Karpas-422 (cell line): ENCODE results near the gene ZBTB17. TPM values are rescaled to one million over a fixed set of nuclear protein-coding genes. Genes with fewer than 3 reads are reported as not detected.

Source experiments
- DNase-seq: peaks from one replicate; pipeline ENCODE4 v3.0.0-alpha.2; 2015
- H2AFZ ChIP-seq: fragments of 200-600 bp; sonication (generic); 2 replicates; pipeline ENCODE4 v1.6.1; 2014; ENCODE audit warnings: antibody characterized with exemption, low read length, mixed read lengths
- H3K27ac ChIP-seq: fragments of 200-600 bp; sonication (generic); 2 replicates; pipeline ENCODE4 v1.5.1; 2014; ENCODE audit warnings: mild to moderate bottlenecking, low read length, moderate library complexity
- H3K27me3 ChIP-seq: fragments of 200-600 bp; sonication (generic); 2 replicates; pipeline ENCODE4 v1.6.1; 2014; ENCODE audit warnings: low read length, mixed read lengths
- H3K36me3 ChIP-seq: fragments of 200-600 bp; sonication (generic); 2 replicates; pipeline ENCODE4 v1.6.1; 2014; ENCODE audit warnings: low read length, mixed read lengths; ENCODE audit not compliant: insufficient read depth
- H3K4me1 ChIP-seq: fragments of 200-600 bp; sonication (generic); 2 replicates; pipeline ENCODE4 v1.6.1; 2014; ENCODE audit warnings: mild to moderate bottlenecking, low read length, mixed read lengths
- H3K4me2 ChIP-seq: fragments of 200-600 bp; sonication (generic); 2 replicates; pipeline ENCODE4 v1.6.1; 2014; ENCODE audit warnings: low read length, low read depth, mild to moderate bottlenecking; ENCODE audit not compliant: poor library complexity, severe bottlenecking
- H3K4me3 ChIP-seq: fragments of 200-600 bp; sonication (generic); 2 replicates; pipeline ENCODE4 v1.5.1; 2014; ENCODE audit warnings: mild to moderate bottlenecking, antibody characterized with exemption, low read length, mixed read lengths
- H3K79me2 ChIP-seq: fragments of 200-600 bp; sonication (generic); 2 replicates; pipeline ENCODE4 v1.6.1; 2014; ENCODE audit warnings: mild to moderate bottlenecking, low read length, mixed read lengths
- H3K9ac ChIP-seq: fragments of 200-600 bp; sonication (generic); 2 replicates; pipeline ENCODE4 v1.6.0; 2014; ENCODE audit warnings: low read length
- H3K9me2 ChIP-seq: fragments of 200-600 bp; sonication (generic), shearing (Covaris generic); replicated peaks from 2 replicates; pipeline ENCODE4 v1.6.0; 2014; ENCODE audit warnings: mild to moderate bottlenecking, low read length, moderate library complexity; ENCODE audit not compliant: insufficient read depth
- H3K9me3 ChIP-seq: fragments of 300-700, 200-600 bp; sonication (generic); 2 replicates; pipeline ENCODE4 v1.6.1; 2014; ENCODE audit warnings: low read length, mixed read lengths
- H4K20me1 ChIP-seq: fragments of 200-600 bp; sonication (generic); 2 replicates; pipeline ENCODE4 v1.6.1; 2014; ENCODE audit warnings: mild to moderate bottlenecking, antibody characterized with exemption, low read length, low read depth; ENCODE audit not compliant: insufficient read depth
- total RNA-seq: library from RNA; depleted of rRNA; stranded (reverse); fragments of >200 nt; shearing (Covaris generic); gene quantifications from 2 replicates; pipeline ENCODE4 v1.2.3, GENCODE V29; 2014; ENCODE audit warnings: low replicate concordance

The ZBTB17 gene
- total RNA-seq, 1 experiment from 2014 or later, result 25.9 TPM

GRCh38 chr1:15943328-15943991 is 32.4 kb downstream of the ZBTB17 start:
- no peaks in the 10 kb centered on the region for H3K79me2 ChIP-seq
- H3K36me3 ChIP-seq, result peaks cover 9% of the 10 kb centered on the region; the same call in 1 of the 2 replicates
- H3K9me3 ChIP-seq, result no peaks in the 10 kb centered on the region
- H3K9ac ChIP-seq, result no peak overlapping the region
- no peak overlapping the region for H3K4me2 ChIP-seq
- no peaks in the 10 kb centered on the region for H3K9me2 ChIP-seq
- DNase-seq, result no peak
- H3K27ac ChIP-seq, result no peak overlapping the region
- 0 out of 2 replicates have a peak, but pooled peaks cover 11% of the 10 kb centered on the region for H4K20me1 ChIP-seq
- no peak overlapping the region for H2AFZ ChIP-seq
- no peak overlapping the region for H3K4me3 ChIP-seq
- peaks cover 11% of the 10 kb centered on the region for H3K4me1 ChIP-seq
- H3K27me3 ChIP-seq, result no peaks in the 10 kb centered on the region

- no peak overlapping the region for H3K9ac ChIP-seq
- H4K20me1 ChIP-seq, result 0 out of 2 replicates have a peak, but pooled peaks cover 8% of the 10 kb centered on the region
- H3K9me2 ChIP-seq, result no peaks in the 10 kb centered on the region
- H3K79me2 ChIP-seq, result no peaks in the 10 kb centered on the region
- peaks cover 4% of the 10 kb centered on the region for H3K4me1 ChIP-seq
- no peak overlapping the region for H2AFZ ChIP-seq
- H3K9me3 ChIP-seq, result no peaks in the 10 kb centered on the region
- no peak overlapping the region for H3K4me3 ChIP-seq
- no peak overlapping the region for H3K27ac ChIP-seq
- DNase-seq, result no peak
- peaks cover 10% of the 10 kb centered on the region; the same call in 1 of the 2 replicates for H3K36me3 ChIP-seq
- H3K4me2 ChIP-seq, result no peak overlapping the region
- H3K27me3 ChIP-seq, result no peaks in the 10 kb centered on the region
Measured at GRCh38 chr1:15942661-15943327, 33.1 kb downstream of the ZBTB17 start.

- Histone ChIP-seq H3K9me3 (no peaks in the 10 kb centered on the region), H3K79me2 (no peaks in the 10 kb centered on the region), H3K4me2 (no peak overlapping the region), H3K4me3 (no peak overlapping the region), H2AFZ (no peak overlapping the region), H3K27me3 (no peaks in the 10 kb centered on the region), H3K27ac (no peak overlapping the region), H3K9ac (no peak overlapping the region), H3K9me2 (no peaks in the 10 kb centered on the region), H3K4me1 (no peaks in the 10 kb centered on the region), H4K20me1 (0 out of 2 replicates have a peak, but pooled peaks cover under 1% of the 10 kb centered on the region), H3K36me3 (peaks cover 10% of the 10 kb centered on the region; the same call in 1 of the 2 replicates)
- no peak for DNase-seq
Measured at GRCh38 chr1:15941899-15942660, 33.8 kb downstream of the ZBTB17 start.

- no peak overlapping the region for H2AFZ ChIP-seq
- no peaks in the 10 kb centered on the region for H3K9me3 ChIP-seq
- no peak overlapping the region for H3K27ac ChIP-seq
- DNase-seq, result no peak
- H3K4me2 ChIP-seq, result no peak overlapping the region
- no peaks in the 10 kb centered on the region for H3K4me1 ChIP-seq
- H3K9me2 ChIP-seq, result no peaks in the 10 kb centered on the region
- peaks cover 10% of the 10 kb centered on the region; the same call in 1 of the 2 replicates for H3K36me3 ChIP-seq
- no peaks in the 10 kb centered on the region for H3K27me3 ChIP-seq
- no peaks in the 10 kb centered on the region for H4K20me1 ChIP-seq
- H3K79me2 ChIP-seq, result no peaks in the 10 kb centered on the region
- H3K4me3 ChIP-seq, result no peak overlapping the region
- no peak overlapping the region for H3K9ac ChIP-seq
Measured at GRCh38 chr1:15941044-15941840, 34.7 kb downstream of the ZBTB17 start.

- H3K9ac ChIP-seq, result no peak overlapping the region
- no peaks in the 10 kb centered on the region for H3K27me3 ChIP-seq
- no peak overlapping the region for H3K4me3 ChIP-seq
- no peaks in the 10 kb centered on the region for H3K9me2 ChIP-seq
- H3K27ac ChIP-seq, result no peak overlapping the region
- H3K4me2 ChIP-seq, result no peak overlapping the region
- H4K20me1 ChIP-seq, result no peaks in the 10 kb centered on the region
- H3K36me3 ChIP-seq, result peaks cover 10% of the 10 kb centered on the region; the same call in 1 of the 2 replicates
- no peaks in the 10 kb centered on the region for H3K79me2 ChIP-seq
- no peaks in the 10 kb centered on the region for H3K4me1 ChIP-seq
- H3K9me3 ChIP-seq, result no peaks in the 10 kb centered on the region
- DNase-seq, result no peak
- H2AFZ ChIP-seq, result no peak overlapping the region
Measured at GRCh38 chr1:15940110-15941043, 35.5 kb downstream of the ZBTB17 start.

GRCh38 chr1:15939181-15940109 is 36.5 kb downstream of the ZBTB17 start:
- H3K4me3 ChIP-seq, result no peak overlapping the region
- no peak overlapping the region for H2AFZ ChIP-seq
- H3K4me2 ChIP-seq, result no peak overlapping the region
- no peaks in the 10 kb centered on the region for H3K79me2 ChIP-seq
- no peak overlapping the region for H3K27ac ChIP-seq
- H4K20me1 ChIP-seq, result no peaks in the 10 kb centered on the region
- no peaks in the 10 kb centered on the region for H3K27me3 ChIP-seq
- no peaks in the 10 kb centered on the region for H3K4me1 ChIP-seq
- H3K9me3 ChIP-seq, result no peaks in the 10 kb centered on the region
- no peaks in the 10 kb centered on the region for H3K9me2 ChIP-seq
- no peak overlapping the region for H3K9ac ChIP-seq
- peaks cover 10% of the 10 kb centered on the region; the same call in 1 of the 2 replicates for H3K36me3 ChIP-seq
- no peak for DNase-seq
